Measurements from ENCODE around the gene INPP5D. TPM values are rescaled to one million over a fixed set of nuclear protein-coding genes. Genes with fewer than 3 reads are reported as not detected.

INPP5D gene
- polyA plus RNA-seq, 1 of the 3 experiments (the other 2 are of a cell fraction) = 1.3 TPM

GRCh38 chr2:233035426-233036161 is 24.5 kb upstream of the INPP5D start:
- no peak overlapping the region for H3K27ac ChIP-seq (ENCODE audit: low read depth in 2 of 2, low read length in 1 of 2)
- no peaks in the 10 kb centered on the region for H3K9me3 ChIP-seq
- ChIA-PET POLR2A (no interaction called here), CTCF (interaction anchor here (1.9 kb wide), 1 partner anchor 19 kb away, joined by 10 read pairs; no protein-coding TSS in a partner anchor)
- no peak overlapping the region for H3K4me2 ChIP-seq
- WGBS (ENCODE audit: low lambda C conversion rate) = 76% methylated on average over 23 of the region's 23 CpGs
- no peak for DNase-seq
- TF ChIP-seq USF2 (IDR thresholded peaks at IDR 0.05; ENCODE audit: borderline replicate concordance, low read depth, low read length) (no peak), REST (IDR thresholded peaks at IDR 0.05; ENCODE audit: low read depth, low read length) (no peak), EZH2phosphoT487 (IDR thresholded peaks at IDR 0.05; ENCODE audit: borderline replicate concordance, low read depth) (no peak), RCOR1 (IDR thresholded peaks at IDR 0.05; ENCODE audit: low read length) (no peak), FOSL2 (IDR thresholded peaks at IDR 0.05; ENCODE audit: borderline replicate concordance, low read depth) (no peak), TCF12 (IDR thresholded peaks at IDR 0.05) (no peak), FOXM1 (IDR thresholded peaks at IDR 0.05; ENCODE audit: low read depth) (no peak), RXRA (IDR thresholded peaks at IDR 0.05; ENCODE audit: borderline replicate concordance, low read depth) (no peak), MAX (IDR thresholded peaks at IDR 0.05; ENCODE audit: low read depth) (no peak), USF1 (IDR thresholded peaks at IDR 0.05; ENCODE audit: borderline replicate concordance, low read depth) (no peak), FOXJ3 (CRISPR knock-in tag; IDR thresholded peaks at IDR 0.05) (no peak), IRF3 (IDR thresholded peaks at IDR 0.05; ENCODE audit: low read depth, low read length) (no peak), NRF1 (IDR thresholded peaks at IDR 0.05; ENCODE audit: low read depth, low read length) (no peak), CTCF (IDR thresholded peaks at IDR 0.05) (no peak), RFX5 (IDR thresholded peaks at IDR 0.05; ENCODE audit: low read length) (no peak)
- no peaks in the 10 kb centered on the region for H3K9me2 ChIP-seq
- H3K79me2 ChIP-seq (ENCODE audit: insufficient read depth) = no peaks in the 10 kb centered on the region
- no peak overlapping the region for H2AFZ ChIP-seq (ENCODE audit: low read depth)
- H3K4me1 ChIP-seq (ENCODE audit: control insufficient read depth in 1 of 2, insufficient read depth in 2 of 2, low read depth in 1 of 2, low read length in 1 of 2) = no peaks in the 10 kb centered on the region
- H4K20me1 ChIP-seq (ENCODE audit: insufficient read depth) = no peaks in the 10 kb centered on the region
- H3K27me3 ChIP-seq (ENCODE audit: insufficient read depth) = no peaks in the 10 kb centered on the region
- peaks cover 4% of the 10 kb centered on the region for H3F3A ChIP-seq (replicated peaks; ENCODE audit: insufficient read depth)
- H3K36me3 ChIP-seq (replicated peaks in 1 of 2; ENCODE audit: control insufficient read depth in 1 of 2, insufficient read depth in 2 of 2, low read length in 1 of 2) = no peaks in the 10 kb centered on the region
- H3K9ac ChIP-seq = no peak overlapping the region
- H3K4me3 ChIP-seq (ENCODE audit: low read depth in 2 of 2, low read length in 1 of 2) = no peak overlapping the region
